Activated CD4-positive, alpha-beta memory T cell treated with anti-CD3 and anti-CD28 coated beads for 36 hours (primary cell): ENCODE data around the gene NDUFS6. TPM values are rescaled to one million over a fixed set of nuclear protein-coding genes. Genes with fewer than 3 reads are reported as not detected.

Source experiments
- CTCF ChIA-PET: fragments of 350-600 bp; sonication (Branson Sonifier 250); formaldehyde crosslinking; loops from one replicate; lab custom pipeline; 2021; ENCODE audit warnings: antibody characterized with exemption, inconsistent platforms; lab: Charles Lee
- POLR2A ChIA-PET: fragments of 350-600 bp; sonication (Branson Sonifier 250); formaldehyde crosslinking; loops from one replicate; lab custom pipeline; 2021; ENCODE audit warnings: antibody characterized with exemption; lab: Charles Lee
- DNase-seq: peaks from one replicate; pipeline ENCODE4 v3.0.0-alpha.2; 2020
- H3K27ac Mint-ChIP-seq: one replicate; pipeline ENCODE4 v1.8.0; 2021; ENCODE audit warnings: mixed read lengths
- H3K27me3 Mint-ChIP-seq: one replicate; pipeline ENCODE4 v1.8.0; 2021; ENCODE audit warnings: mixed read lengths
- H3K36me3 Mint-ChIP-seq: one replicate; pipeline ENCODE4 v1.8.0; 2021; ENCODE audit warnings: mixed read lengths
- H3K4me1 Mint-ChIP-seq: one replicate; pipeline ENCODE4 v1.8.0; 2021; ENCODE audit warnings: low read depth, mixed read lengths
- H3K4me3 Mint-ChIP-seq: one replicate; pipeline ENCODE4 v1.8.0; 2021; ENCODE audit warnings: mild to moderate bottlenecking, mixed read lengths
- H3K9me3 Mint-ChIP-seq: one replicate; pipeline ENCODE4 v1.8.0; 2021; ENCODE audit warnings: mixed read lengths
- intact Hi-C: fragments of 100-400 bp; cut with micrococcal nuclease; formaldehyde crosslinking; loops from one replicate; pipeline ENCODE4 v1.15.1; 2023
- total RNA-seq, 2 experiments: library from RNA; stranded (reverse); gene quantifications; one replicate each; pipeline ENCODE4 v1.2.3, GENCODE V29; 2021

Gene NDUFS6
- total RNA-seq, 2 experiments from 2014 or later: 38.9 to 39.5 TPM

- Mint-ChIP-seq H3K27ac (no peak overlapping the region), H3K4me1 (peaks cover 29% of the 10 kb centered on the region), H3K36me3 (peaks cover 53% of the 10 kb centered on the region), H3K9me3 (no peaks in the 10 kb centered on the region), H3K27me3 (no peaks in the 10 kb centered on the region), H3K4me3 (no peak overlapping the region)
- intact Hi-C loops: loop anchor here (10.0 kb wide), 1 partner anchor 71 kb away; no protein-coding TSS in a partner anchor
- CTCF ChIA-PET: no interaction called here
- POLR2A ChIA-PET: interaction anchor here (2.1 kb wide), 1 partner anchor 12 kb away, joined by 8 read pairs; no protein-coding TSS in a partner anchor
- no peak for DNase-seq
Measured at GRCh38 chr5:1805326-1805725, 4.1 kb downstream of the NDUFS6 start.

GRCh38 chr5:1805736-1806135, 4.5 kb downstream of the NDUFS6 start:
- Mint-ChIP-seq H3K9me3 (no peaks in the 10 kb centered on the region), H3K4me1 (peaks cover 29% of the 10 kb centered on the region), H3K4me3 (no peak overlapping the region), H3K36me3 (peaks cover 53% of the 10 kb centered on the region), H3K27ac (no peak overlapping the region), H3K27me3 (no peaks in the 10 kb centered on the region)
- intact Hi-C loops: loop anchor here (10.0 kb wide), 1 partner anchor 71 kb away; no protein-coding TSS in a partner anchor
- ChIA-PET CTCF (no interaction called here), POLR2A (interaction anchor here (2.1 kb wide), 1 partner anchor 13 kb away, joined by 8 read pairs; no protein-coding TSS in a partner anchor)
- DNase-seq: no peak

GRCh38 chr5:1806199-1806598, 5.0 kb downstream of the NDUFS6 start:
- no peak overlapping the region for H3K27ac Mint-ChIP-seq
- ChIA-PET CTCF (no interaction called here), POLR2A (no interaction called here)
- H3K4me3 Mint-ChIP-seq: no peak overlapping the region
- no peaks in the 10 kb centered on the region for H3K27me3 Mint-ChIP-seq
- no peak for DNase-seq
- H3K4me1 Mint-ChIP-seq: peaks cover 29% of the 10 kb centered on the region
- intact Hi-C loops: loop anchor here (10.0 kb wide), 1 partner anchor 71 kb away; no protein-coding TSS in a partner anchor
- H3K9me3 Mint-ChIP-seq: no peaks in the 10 kb centered on the region
- H3K36me3 Mint-ChIP-seq: peaks cover 57% of the 10 kb centered on the region

- intact Hi-C loops: loop anchor here (10.0 kb wide), 1 partner anchor 72 kb away; no protein-coding TSS in a partner anchor
- Mint-ChIP-seq H3K27ac (no peak overlapping the region), H3K36me3 (peaks cover 64% of the 10 kb centered on the region), H3K4me3 (no peak overlapping the region), H3K27me3 (no peaks in the 10 kb centered on the region), H3K4me1 (peaks cover 28% of the 10 kb centered on the region), H3K9me3 (no peaks in the 10 kb centered on the region)
- DNase-seq: no peak
- ChIA-PET CTCF (no interaction called here), POLR2A (no interaction called here)
Measured at GRCh38 chr5:1806974-1807373, 5.8 kb downstream of the NDUFS6 start.

- Mint-ChIP-seq H3K4me3 (no peak overlapping the region), H3K36me3 (peaks cover 65% of the 10 kb centered on the region), H3K27ac (no peak overlapping the region), H3K4me1 (peaks cover 22% of the 10 kb centered on the region), H3K9me3 (no peaks in the 10 kb centered on the region), H3K27me3 (no peaks in the 10 kb centered on the region)
- DNase-seq: no peak
- POLR2A ChIA-PET: interaction anchor here (1.1 kb wide), 1 partner anchor 9 kb away, joined by 4 read pairs; the partner anchor contains the start of gene MRPL36
- CTCF ChIA-PET: interaction anchor here (0.6 kb wide), 1 partner anchor 19 kb away, joined by 3 read pairs; no protein-coding TSS in a partner anchor
- intact Hi-C loops: loop anchor here (10.0 kb wide), 1 partner anchor 73 kb away; no protein-coding TSS in a partner anchor
Measured at GRCh38 chr5:1807451-1808185, 6.4 kb downstream of the NDUFS6 start.

- intact Hi-C loops: loop anchor here (10.0 kb wide), 1 partner anchor 74 kb away; no protein-coding TSS in a partner anchor
- Mint-ChIP-seq H3K27me3 (no peaks in the 10 kb centered on the region), H3K4me3 (no peak overlapping the region), H3K36me3 (peaks cover 58% of the 10 kb centered on the region), H3K4me1 (peaks cover 14% of the 10 kb centered on the region), H3K9me3 (no peaks in the 10 kb centered on the region), H3K27ac (no peak overlapping the region)
- no peak for DNase-seq
- POLR2A ChIA-PET: interaction anchor here (1.1 kb wide), 1 partner anchor 9 kb away, joined by 4 read pairs; the partner anchor contains the start of gene MRPL36
- CTCF ChIA-PET: interaction anchor here (1.0 kb wide), 1 partner anchor 45 kb away, joined by 3 read pairs; no protein-coding TSS in a partner anchor
Measured at GRCh38 chr5:1808439-1808838, 7.2 kb downstream of the NDUFS6 start.

GRCh38 chr5:1809416-1810035, 8.3 kb downstream of the NDUFS6 start:
- intact Hi-C loops: loop anchor here (10.0 kb wide), 1 partner anchor 75 kb away; no protein-coding TSS in a partner anchor
- Mint-ChIP-seq H3K27me3 (no peaks in the 10 kb centered on the region), H3K9me3 (no peaks in the 10 kb centered on the region), H3K36me3 (peaks cover 57% of the 10 kb centered on the region), H3K27ac (no peak overlapping the region), H3K4me3 (no peak overlapping the region), H3K4me1 (peaks cover 6% of the 10 kb centered on the region)
- ChIA-PET CTCF (interaction anchor here (1.0 kb wide), 1 partner anchor 46 kb away, joined by 3 read pairs; no protein-coding TSS in a partner anchor), POLR2A (no interaction called here)
- DNase-seq: no peak

GRCh38 chr5:1810581-1811101, 9.4 kb downstream of the NDUFS6 start:
- Mint-ChIP-seq H3K27me3 (no peaks in the 10 kb centered on the region), H3K36me3 (peaks cover 56% of the 10 kb centered on the region), H3K4me1 (peaks cover 6% of the 10 kb centered on the region), H3K4me3 (no peak overlapping the region), H3K27ac (no peak overlapping the region), H3K9me3 (no peaks in the 10 kb centered on the region)
- intact Hi-C loops: no loop called here
- ChIA-PET POLR2A (no interaction called here), CTCF (no interaction called here)
- no peak for DNase-seq

GRCh38 chr5:1814183-1815020, 13.2 kb downstream of the NDUFS6 start:
- DNase-seq: no peak
- intact Hi-C loops: no loop called here
- CTCF ChIA-PET: no interaction called here
- H3K4me1 Mint-ChIP-seq: no peaks in the 10 kb centered on the region
- H3K9me3 Mint-ChIP-seq: no peaks in the 10 kb centered on the region
- no peaks in the 10 kb centered on the region for H3K27me3 Mint-ChIP-seq
- POLR2A ChIA-PET: no interaction called here
- H3K4me3 Mint-ChIP-seq: no peak overlapping the region
- peaks cover 58% of the 10 kb centered on the region for H3K36me3 Mint-ChIP-seq
- no peak overlapping the region for H3K27ac Mint-ChIP-seq

- Mint-ChIP-seq H3K4me3 (no peak overlapping the region), H3K9me3 (no peaks in the 10 kb centered on the region), H3K27ac (no peak overlapping the region), H3K27me3 (no peaks in the 10 kb centered on the region), H3K4me1 (no peaks in the 10 kb centered on the region), H3K36me3 (peaks cover 58% of the 10 kb centered on the region)
- intact Hi-C loops: no loop called here
- ChIA-PET CTCF (no interaction called here), POLR2A (no interaction called here)
- DNase-seq: no peak
Measured at GRCh38 chr5:1815071-1815786, 14.0 kb downstream of the NDUFS6 start.

- peaks cover 59% of the 10 kb centered on the region for H3K36me3 Mint-ChIP-seq
- DNase-seq: no peak
- no peaks in the 10 kb centered on the region for H3K9me3 Mint-ChIP-seq
- no peaks in the 10 kb centered on the region for H3K27me3 Mint-ChIP-seq
- POLR2A ChIA-PET: no interaction called here
- H3K4me1 Mint-ChIP-seq: no peaks in the 10 kb centered on the region
- CTCF ChIA-PET: no interaction called here
- intact Hi-C loops: no loop called here
- H3K4me3 Mint-ChIP-seq: no peak overlapping the region
- no peak overlapping the region for H3K27ac Mint-ChIP-seq
Measured at GRCh38 chr5:1815881-1816292, 14.7 kb downstream of the NDUFS6 start.
